Ecto neural progenitor cell (in vitro differentiated cells): ENCODE data around the gene INHBC.
"Not testable (repeated sequence)": the region's sequence is repeated elsewhere in the genome, so short reads cannot be mapped to it uniquely, and the experiment has no call there.

Experiments
- DNase-seq: peaks from one replicate; pipeline ENCODE4 v3.0.0-alpha.2; 2018; ENCODE audit warnings: low spot score

The INHBC gene

DNA sequence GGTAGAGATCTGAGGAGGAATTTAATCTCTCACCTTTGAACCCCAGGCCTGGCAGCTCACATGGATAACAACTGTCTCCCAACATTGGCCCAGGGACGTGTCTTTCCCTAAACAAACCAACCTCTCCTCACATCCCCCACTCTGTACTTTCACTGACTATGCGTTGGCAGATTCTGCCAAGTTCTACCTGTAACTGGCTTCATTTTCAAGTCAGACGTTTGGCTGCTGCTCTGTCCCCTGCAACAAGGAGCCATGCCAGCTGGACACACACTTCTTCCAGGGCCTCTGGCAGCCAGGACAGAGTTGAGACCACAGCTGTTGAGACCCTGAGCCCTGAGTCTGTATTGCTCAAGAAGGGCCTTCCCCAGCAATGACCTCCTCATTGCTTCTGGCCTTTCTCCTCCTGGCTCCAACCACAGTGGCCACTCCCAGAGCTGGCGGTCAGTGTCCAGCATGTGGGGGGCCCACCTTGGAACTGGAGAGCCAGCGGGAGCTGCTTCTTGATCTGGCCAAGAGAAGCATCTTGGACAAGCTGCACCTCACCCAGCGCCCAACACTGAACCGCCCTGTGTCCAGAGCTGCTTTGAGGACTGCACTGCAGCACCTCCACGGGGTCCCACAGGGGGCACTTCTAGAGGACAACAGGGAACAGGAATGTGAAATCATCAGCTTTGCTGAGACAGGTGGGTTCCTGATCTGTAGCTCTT lies at the start of gene INHBC:
Gene INHBC (plus strand): TSS at position 268 of the 707 bp plus-strand sequence. CDS start 103 bp downstream, at position 371.
- DNase-seq, result no peak

DNA sequence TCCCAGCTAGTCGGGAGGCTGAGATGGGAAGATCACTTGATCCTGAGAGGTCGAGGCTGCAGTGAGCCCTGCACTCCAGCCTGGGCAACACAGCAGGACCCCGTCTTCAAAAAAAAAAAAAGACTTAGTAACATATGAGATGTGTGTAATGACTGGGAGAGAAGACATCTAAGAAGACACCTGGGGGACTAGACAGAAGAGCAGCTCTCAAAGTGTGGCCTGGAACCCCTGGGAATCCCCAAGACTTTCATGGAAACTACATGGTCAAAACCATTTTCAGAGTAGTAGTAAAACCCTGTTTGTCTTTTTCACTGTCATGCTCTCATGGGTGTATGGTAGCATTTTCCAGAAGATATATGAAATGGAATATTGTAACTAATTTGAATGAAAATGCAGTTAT lies 49.0 kb upstream of the INHBC start:
- DNase-seq, result no peak

GRCh38 chr12:57386187-57386720 lies 48.3 kb upstream of the INHBC start:
- peak; percentile 42 for DNase-seq

DNA sequence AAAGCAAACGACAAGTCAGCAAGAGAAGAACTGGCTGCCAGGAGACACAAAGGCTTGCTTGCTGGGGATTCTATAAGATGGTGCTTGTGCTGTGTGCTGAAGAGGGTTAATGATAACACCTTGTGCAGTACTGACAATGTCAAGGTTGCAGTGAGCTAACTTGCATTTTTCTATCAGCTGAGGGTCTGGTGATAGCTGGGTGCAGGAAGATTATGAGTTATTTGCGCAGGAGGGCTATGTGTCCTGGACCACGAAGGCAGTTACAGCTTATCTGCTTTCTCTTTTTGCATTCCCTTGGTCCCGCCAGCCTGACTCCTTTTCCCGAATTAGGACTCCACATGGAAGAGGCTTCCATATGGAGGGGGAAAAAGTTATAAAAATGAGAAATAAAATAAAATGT lies 46.2 kb upstream of the INHBC start:
- DNase-seq, result no peak

GRCh38 chr12:57389033-57389432 lies 45.6 kb upstream of the INHBC start:
- no peak for DNase-seq

GRCh38 chr12:57390174-57390573 lies 44.4 kb upstream of the INHBC start:
- no peak for DNase-seq

GRCh38 chr12:57395121-57395520 lies 39.5 kb upstream of the INHBC start:
- no peak for DNase-seq

DNA sequence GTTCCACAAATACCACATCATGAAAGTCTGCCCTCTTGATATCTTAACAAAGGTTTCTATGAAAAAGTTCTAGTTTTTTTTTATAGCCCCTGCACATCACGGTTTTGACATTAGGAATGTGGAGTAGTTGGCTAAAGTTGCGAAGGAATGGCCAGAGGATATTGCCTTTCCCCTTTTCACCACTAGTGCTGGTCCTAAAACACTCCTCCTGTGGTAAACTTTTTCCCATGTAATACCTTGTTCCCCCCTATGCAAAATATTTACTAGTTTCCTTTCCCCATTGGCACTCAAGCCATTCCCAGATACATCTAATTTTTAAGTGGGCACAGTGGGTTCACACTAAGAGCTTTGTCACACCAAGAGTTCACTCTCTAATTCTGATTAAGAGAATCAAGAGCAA lies 37.1 kb upstream of the INHBC start:
- DNase-seq, result no peak

DNA sequence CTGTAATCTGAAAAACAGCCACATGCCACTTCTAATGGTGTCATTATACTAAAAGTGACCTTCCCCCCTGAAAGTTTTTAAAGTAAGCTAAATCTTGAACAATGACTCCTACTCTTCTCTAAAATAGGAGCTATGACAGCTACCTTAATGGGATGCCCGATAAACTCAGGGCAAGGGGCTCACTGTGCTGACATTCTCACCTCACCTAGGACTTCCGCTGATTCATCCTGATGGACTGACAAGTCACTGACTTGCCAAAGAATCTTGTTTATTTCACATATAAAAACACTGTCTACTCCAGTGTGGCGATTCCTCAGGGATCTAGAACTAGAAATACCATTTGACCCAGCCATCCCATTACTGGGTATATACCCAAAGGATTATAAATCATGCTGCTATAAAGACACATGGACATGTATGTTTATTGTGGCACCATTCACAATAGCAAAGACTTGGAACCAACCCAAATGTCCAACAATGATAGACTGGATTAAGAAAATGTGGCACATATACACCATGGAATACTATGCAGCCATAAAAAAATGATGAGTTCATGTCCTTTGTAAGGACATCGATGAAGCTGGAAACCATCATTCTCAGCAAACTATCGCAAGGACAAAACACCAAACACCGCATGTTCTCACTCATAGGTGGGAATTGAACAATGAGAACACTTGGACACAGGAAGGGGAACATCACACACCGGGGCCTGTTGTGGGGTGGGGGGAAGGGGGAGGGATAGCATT lies 34.7 kb upstream of the INHBC start:
- DNase-seq, result not testable (repeated sequence)

- DNase-seq, result no peak
Observed at GRCh38 chr12:57401165-57401564, 33.4 kb upstream of the INHBC start.

DNA sequence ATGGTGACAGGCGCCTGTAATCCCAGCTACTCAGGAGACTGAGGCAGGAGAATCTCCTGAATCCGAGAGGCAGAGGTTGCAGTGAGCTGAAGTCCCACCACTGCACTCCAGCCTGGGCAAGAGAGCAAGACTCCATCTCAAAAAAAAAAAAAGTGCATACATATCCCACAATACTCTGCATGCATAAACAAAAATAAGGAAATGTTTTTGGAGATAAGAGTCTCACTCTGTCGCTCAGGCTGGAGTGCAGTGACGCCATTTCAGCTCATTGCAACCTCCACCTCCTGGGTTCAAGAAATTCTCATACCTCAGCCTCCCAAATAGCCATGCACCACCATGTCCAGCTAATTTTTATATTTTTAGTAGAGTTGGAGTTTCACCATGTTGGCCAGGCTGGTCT lies 32.4 kb upstream of the INHBC start:
- DNase-seq, result not testable (repeated sequence)

- no peak for DNase-seq
Observed at GRCh38 chr12:57404966-57405640, 29.5 kb upstream of the INHBC start.

DNA sequence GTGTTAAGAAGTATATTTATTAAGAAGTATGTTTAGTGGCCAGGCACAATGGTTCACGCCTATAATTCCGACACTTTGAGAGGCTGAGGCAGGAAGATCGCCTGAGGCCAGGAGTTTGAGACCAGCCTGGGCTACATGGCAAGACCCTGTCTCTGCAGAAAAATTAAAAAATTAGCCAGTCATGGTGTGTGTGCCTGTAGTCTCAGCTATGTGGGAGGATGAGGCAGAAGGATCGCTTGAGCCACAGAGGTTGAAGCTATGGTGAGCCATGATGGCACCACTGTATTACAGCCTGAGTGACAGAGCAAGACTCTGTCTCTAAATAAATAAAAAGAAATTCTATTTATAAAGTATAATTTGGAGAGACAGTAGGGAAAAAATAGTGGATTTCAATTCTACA lies 24.1 kb upstream of the INHBC start:
- DNase-seq, result no peak

GRCh38 chr12:57414160-57414559 lies 20.4 kb upstream of the INHBC start:
- not testable (repeated sequence) for DNase-seq

GRCh38 chr12:57415088-57415487 lies 19.5 kb upstream of the INHBC start:
- no peak for DNase-seq

DNA sequence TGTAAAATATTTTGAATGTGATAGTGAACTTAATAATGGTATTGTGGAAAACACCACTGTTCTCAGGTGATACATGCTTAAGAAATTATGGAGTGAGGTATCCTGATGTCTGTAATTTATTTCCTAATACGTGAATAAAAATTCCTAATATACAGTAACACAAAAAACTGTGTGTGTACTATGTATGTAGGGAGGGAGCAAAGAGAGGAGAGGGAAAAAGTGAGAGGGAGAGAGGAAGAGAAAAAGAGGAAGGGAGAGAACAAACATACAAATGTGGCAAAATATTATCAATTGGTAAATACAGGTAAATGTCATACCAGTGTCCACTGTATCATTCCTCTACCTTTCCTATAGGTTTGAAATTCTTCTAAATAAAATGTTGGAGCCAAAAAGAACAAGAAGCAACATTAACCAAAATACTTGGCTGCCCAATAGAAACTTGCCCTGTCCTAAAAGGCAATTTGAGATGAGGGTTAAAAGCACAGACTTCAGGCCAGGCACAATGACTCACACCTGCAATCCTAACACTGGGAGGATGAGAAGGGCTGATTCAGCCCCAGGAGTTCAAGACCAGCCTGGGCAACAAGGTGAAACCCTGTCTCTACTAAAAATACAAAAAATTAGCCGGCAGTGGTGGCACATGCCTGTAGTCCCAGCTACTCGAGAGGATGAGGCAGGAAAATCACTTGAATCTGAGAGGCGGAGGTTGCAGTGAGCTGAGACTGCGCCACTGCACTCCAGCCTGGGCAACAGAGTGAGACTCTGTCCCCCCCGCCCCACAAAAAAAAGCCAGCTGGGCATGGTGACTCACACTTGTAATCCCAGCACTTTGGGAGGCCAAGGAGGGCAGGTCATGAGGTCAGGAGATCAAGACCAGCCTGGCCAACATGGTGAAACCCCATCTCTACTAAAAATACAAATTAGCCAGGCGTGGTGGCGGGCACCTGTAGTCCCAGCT lies 18.3 kb upstream of the INHBC start:
- no peak for DNase-seq

DNA sequence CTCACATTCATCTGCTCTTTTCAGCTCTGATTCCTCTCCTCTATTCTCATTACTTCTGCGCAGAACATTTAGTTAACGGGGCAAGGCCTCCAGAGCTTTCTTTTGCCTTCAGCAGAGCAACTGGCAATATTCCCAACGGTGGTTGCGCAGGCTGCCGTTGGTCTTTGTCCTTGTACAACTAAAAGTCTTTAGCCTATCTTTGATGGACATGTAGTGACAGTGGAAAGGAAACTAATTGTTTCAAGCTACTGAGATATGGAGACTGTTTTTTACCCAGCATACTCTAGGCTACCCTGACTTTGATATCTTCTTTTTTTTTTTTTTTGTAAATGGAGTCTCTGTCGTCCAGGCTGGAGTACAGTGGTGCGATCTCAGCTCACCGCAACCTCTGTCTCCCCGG lies 16.3 kb upstream of the INHBC start:
- DNase-seq, result no peak

- DNase-seq, result no peak
Observed at GRCh38 chr12:57419495-57419894, 15.1 kb upstream of the INHBC start.

DNA sequence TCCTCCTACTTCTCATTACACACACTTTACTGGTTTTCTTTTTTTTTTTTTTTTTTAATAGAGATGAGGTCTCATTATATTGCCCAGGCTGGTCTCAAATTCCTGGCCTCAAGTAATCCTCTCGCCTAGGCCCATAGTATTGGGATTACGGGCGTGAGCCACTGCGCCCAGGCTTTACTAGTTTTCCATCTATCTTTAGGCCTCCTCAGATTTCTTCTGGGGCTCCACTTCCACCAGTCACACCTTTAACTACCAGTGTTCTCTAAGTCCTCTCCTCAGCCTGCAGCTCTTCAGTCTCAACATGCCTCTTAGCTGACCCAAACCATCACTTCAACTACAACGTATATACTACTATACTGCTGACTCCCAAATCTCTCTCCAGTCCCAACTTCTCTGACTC lies 14.1 kb upstream of the INHBC start:
- no peak for DNase-seq

DNA sequence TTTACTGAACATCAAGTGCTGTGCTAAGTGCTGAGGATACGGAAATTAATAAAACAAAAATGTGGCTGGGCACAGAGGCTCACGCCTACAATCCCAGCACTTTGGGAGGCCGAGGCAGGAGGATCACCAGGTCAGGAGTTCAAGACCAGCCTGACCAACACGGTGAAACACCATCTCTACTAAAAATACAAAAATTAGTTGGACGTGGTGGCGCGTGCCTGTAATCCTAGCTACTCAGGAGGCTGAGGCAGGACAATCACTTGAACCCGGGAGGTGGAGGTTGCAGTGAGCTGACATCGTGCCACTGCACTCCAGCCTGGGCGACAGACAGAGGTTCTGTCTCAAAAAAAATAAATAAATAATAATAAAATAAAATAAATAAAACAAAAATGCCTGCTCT lies 7.6 kb upstream of the INHBC start:
- not testable (repeated sequence) for DNase-seq

DNA sequence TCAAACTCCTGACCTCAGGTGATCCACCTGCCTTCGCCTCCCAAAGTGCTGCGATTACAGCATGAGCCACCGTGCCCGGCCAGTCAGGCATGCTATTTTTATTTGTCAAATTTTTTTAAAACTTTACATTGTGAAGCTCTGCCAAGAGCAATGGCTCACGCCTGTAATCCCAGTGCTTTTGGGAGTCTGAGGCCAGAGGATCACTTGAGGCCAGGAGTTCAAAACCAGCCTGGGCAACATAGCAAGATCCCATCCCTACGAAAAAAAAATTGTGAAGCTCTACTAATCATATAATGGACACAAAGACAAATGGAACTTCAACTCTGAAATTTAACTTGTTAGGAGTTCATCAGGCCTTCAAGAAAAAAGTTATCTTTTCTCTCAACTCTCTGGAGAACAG lies 5.6 kb upstream of the INHBC start:
- no peak for DNase-seq
